Measurements from ENCODE around the gene PPP1R1C. TPM values are rescaled to one million over a fixed set of nuclear protein-coding genes. Genes with fewer than 3 reads are reported as not detected.

Gene PPP1R1C
- total RNA-seq, 2 donors from 2014 or later = 2.8 to 6.1 TPM

- Mint-ChIP-seq H3K9me3 (no peaks in the 10 kb centered on the region), H3K27me3 (ENCODE audit: insufficient read depth) (no peaks in the 10 kb centered on the region), H3K36me3 (ENCODE audit: low read depth) (no peaks in the 10 kb centered on the region), H3K4me1 (peaks cover 5% of the 10 kb centered on the region), H3K4me3 (no peak overlapping the region), H3K27ac (peak overlapping the region; percentile 46)
- Histone ChIP-seq H3K9ac (ENCODE audit: extremely low read depth, low read length, poor library complexity, severe bottlenecking) (no peak overlapping the region), H3K4me3 (ENCODE audit: low read length) (no peak overlapping the region), H3K36me3 (ENCODE audit: control insufficient read depth, insufficient read depth, low read length) (no peaks in the 10 kb centered on the region), H3K9me3 (ENCODE audit: control insufficient read depth, low read length) (no peaks in the 10 kb centered on the region), H3K4me1 (ENCODE audit: control insufficient read depth, insufficient read depth, low read length) (no peaks in the 10 kb centered on the region), H3K27ac (ENCODE audit: low read depth, low read length) (no peak overlapping the region), H3K27me3 (ENCODE audit: control insufficient read depth, insufficient read depth, low read length, poor library complexity, severe bottlenecking) (no peaks in the 10 kb centered on the region)
- TF ChIP-seq CTCF (conservative IDR thresholded peaks at IDR 0.05) = no peak
- 81 to 84% methylated on average over 4 to 5 of the region's 5 CpGs for WGBS, 2 experiments (ENCODE audit: insufficient coverage in 1 of 2, insufficient read length in 1 of 2)
- no peak for DNase-seq
Observed at GRCh38 chr2:182103526-182103925, 117.9 kb downstream of the PPP1R1C start.

DNA sequence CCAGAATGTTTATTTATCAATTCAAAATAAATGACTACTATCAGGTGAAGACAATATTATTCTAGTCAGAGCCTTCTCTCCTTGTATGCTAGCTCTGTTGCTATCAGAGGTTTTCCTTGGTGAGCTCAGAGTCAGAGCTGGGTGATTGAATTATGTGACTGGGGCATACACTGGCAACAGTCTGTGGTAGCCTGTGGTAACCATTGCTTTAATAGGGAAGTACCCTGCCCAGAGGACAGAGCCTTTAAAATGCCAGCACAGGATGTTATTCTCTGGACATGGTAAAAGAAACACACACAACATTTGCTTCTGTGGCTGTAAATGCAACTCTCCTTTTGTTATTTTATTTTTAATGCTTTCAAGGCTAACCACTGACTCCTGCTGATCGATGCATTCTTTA lies 124.7 kb downstream of the PPP1R1C start:
- Mint-ChIP-seq H3K36me3 (ENCODE audit: low read depth) (no peaks in the 10 kb centered on the region), H3K9me3 (no peaks in the 10 kb centered on the region), H3K27me3 (ENCODE audit: insufficient read depth) (no peaks in the 10 kb centered on the region), H3K4me3 (no peak overlapping the region), H3K4me1 (peaks cover 2% of the 10 kb centered on the region), H3K27ac (no peak overlapping the region)
- TF ChIP-seq CTCF (conservative IDR thresholded peaks at IDR 0.05) = no peak
- Histone ChIP-seq H3K4me3 (ENCODE audit: low read length) (no peak overlapping the region), H3K27me3 (ENCODE audit: control insufficient read depth, insufficient read depth, low read length, poor library complexity, severe bottlenecking) (no peaks in the 10 kb centered on the region), H3K4me1 (ENCODE audit: control insufficient read depth, insufficient read depth, low read length) (no peaks in the 10 kb centered on the region), H3K27ac (ENCODE audit: low read depth, low read length) (no peak overlapping the region), H3K9ac (ENCODE audit: extremely low read depth, low read length, poor library complexity, severe bottlenecking) (no peak overlapping the region), H3K9me3 (ENCODE audit: control insufficient read depth, low read length) (no peaks in the 10 kb centered on the region), H3K36me3 (ENCODE audit: control insufficient read depth, insufficient read depth, low read length) (no peaks in the 10 kb centered on the region)
- 91% methylated on average over 1 of the region's 1 CpG; no CpG with 5 or more reads in 1 of the 2 experiments for WGBS, 2 experiments (ENCODE audit: insufficient coverage in 1 of 2, insufficient read length in 1 of 2)
- no peak for DNase-seq

DNA sequence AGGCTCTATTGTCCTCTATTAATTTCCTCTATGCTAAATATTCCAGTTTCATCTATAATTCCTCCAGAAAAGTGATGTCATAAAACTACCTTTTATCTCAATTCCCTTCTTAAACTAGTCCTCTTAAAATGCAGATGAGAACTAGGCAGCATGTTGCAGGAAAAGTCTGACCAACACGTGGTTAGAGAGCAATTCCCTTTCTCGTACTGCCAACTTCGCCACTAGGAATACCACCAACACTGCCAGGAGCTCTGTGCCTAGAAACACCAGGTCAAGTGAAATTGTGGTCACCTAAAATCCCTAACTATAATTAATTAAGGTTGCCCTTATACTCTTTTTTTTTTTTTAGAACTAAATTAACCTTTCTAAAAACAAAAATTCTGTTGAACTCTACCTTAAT lies 127.7 kb downstream of the PPP1R1C start:
- H3K27ac Mint-ChIP-seq = no peak overlapping the region
- no peak for DNase-seq
- no peaks in the 10 kb centered on the region for H3K9me3 Mint-ChIP-seq
- H3K4me1 Mint-ChIP-seq = peaks cover 2% of the 10 kb centered on the region
- WGBS, 2 experiments (ENCODE audit: insufficient coverage in 1 of 2, insufficient read length in 1 of 2) = 88 to 97% methylated on average over 3 of the region's 3 CpGs
- H3K4me3 ChIP-seq (ENCODE audit: low read length) = no peak overlapping the region
- H3K36me3 ChIP-seq (ENCODE audit: control insufficient read depth, insufficient read depth, low read length) = no peaks in the 10 kb centered on the region
- no peaks in the 10 kb centered on the region for H3K9me3 ChIP-seq (ENCODE audit: control insufficient read depth, low read length)
- H3K4me1 ChIP-seq (ENCODE audit: control insufficient read depth, insufficient read depth, low read length) = no peaks in the 10 kb centered on the region
- no peak overlapping the region for H3K9ac ChIP-seq (ENCODE audit: extremely low read depth, low read length, poor library complexity, severe bottlenecking)
- no peak for TF ChIP-seq CTCF (conservative IDR thresholded peaks at IDR 0.05)
- no peaks in the 10 kb centered on the region for H3K27me3 Mint-ChIP-seq (ENCODE audit: insufficient read depth)
- no peaks in the 10 kb centered on the region for H3K27me3 ChIP-seq (ENCODE audit: control insufficient read depth, insufficient read depth, low read length, poor library complexity, severe bottlenecking)
- no peaks in the 10 kb centered on the region for H3K36me3 Mint-ChIP-seq (ENCODE audit: low read depth)
- no peak overlapping the region for H3K27ac ChIP-seq (ENCODE audit: low read depth, low read length)
- H3K4me3 Mint-ChIP-seq = no peak overlapping the region
